ENCODE measurements around the gene ZNF33B.

- TF ChIP-seq SIN3A (IDR thresholded peaks at IDR 0.05; ENCODE audit: borderline replicate concordance, insufficient read depth, low read length) (no peak), POLR2AphosphoS5 (IDR thresholded peaks at IDR 0.05; ENCODE audit: low read depth, low read length) (peak; percentile 77)
These were observed at the start of gene ZNF33B for GRCh38 chr10:42638055-42638820.
